Suprapubic skin (tissue), 4 donors: ENCODE measurements around the gene MCF2L2. TPM values are rescaled to one million over a fixed set of nuclear protein-coding genes. Genes with fewer than 3 reads are reported as not detected.
"Not testable (repeated sequence)": the region's sequence is repeated elsewhere in the genome, so short reads cannot be mapped to it uniquely, and the experiment has no call there.

ENCODE experiments used
- DNase-seq, 2 donors: peaks; one replicate each; pipeline ENCODE4 v3.0.0-alpha.2; 2019; ENCODE audit warnings: low spot score in 2 of 2
- H3K27ac ChIP-seq: fragments of 200-600 bp; sonication (generic); one replicate; pipeline ENCODE4 v1.5.1; 2019
- H3K27me3 ChIP-seq: fragments of 200-600 bp; sonication (generic); one replicate; pipeline ENCODE4 v1.5.1; 2019
- H3K36me3 ChIP-seq: fragments of 200-600 bp; sonication (generic); one replicate; pipeline ENCODE4 v1.5.1; 2019
- H3K4me1 ChIP-seq: fragments of 200-600 bp; sonication (generic); one replicate; pipeline ENCODE4 v1.5.1; 2019
- H3K4me3 ChIP-seq: fragments of 200-600 bp; sonication (generic); one replicate; pipeline ENCODE4 v1.5.1; 2019; ENCODE audit warnings: mild to moderate bottlenecking
- H3K9me3 ChIP-seq: fragments of 200-600 bp; sonication (generic); one replicate; pipeline ENCODE4 v1.5.1; 2019
- CTCF ChIP-seq, 2 donors: fragments of 200-600 bp in 1 of 2; fragments of 450-650 bp in 1 of 2; sonication (generic) in 1 of 2; IDR thresholded peaks; one replicate each; pipeline ENCODE4 v1.5.1; 2016 to 2019; ENCODE audit warnings: antibody characterized with exemption in 2 of 2, mild to moderate bottlenecking in 1 of 2, moderate library complexity in 1 of 2
- EP300 ChIP-seq: sonication (generic); formaldehyde crosslinking; IDR thresholded peaks from one replicate; pipeline ENCODE4 v1.6.1; 2017; ENCODE audit warnings: antibody characterized with exemption
- POLR2A ChIP-seq, 2 donors: fragments of 450-650 bp; IDR thresholded peaks; one replicate each; pipeline ENCODE4 v1.6.1; 2017; ENCODE audit warnings: antibody characterized with exemption in 2 of 2, mild to moderate bottlenecking in 2 of 2, moderate library complexity in 2 of 2
- POLR2AphosphoS5 ChIP-seq, 3 donors: sonication (generic); formaldehyde crosslinking; IDR thresholded peaks; one replicate each; pipeline ENCODE4 v1.6.1; 2017; ENCODE audit warnings: antibody characterized with exemption in 3 of 3
- WGBS: methylation state at CpG from one replicate; pipeline ENCODE4 v1.1.5; 2018; 5-methylcytosine and 5-hydroxymethylcytosine counted together
- total RNA-seq, 4 donors: library from RNA; depleted of rRNA; stranded (reverse); fragments of >200 nt; gene quantifications; one replicate each; pipeline ENCODE4 v1.1.0, GENCODE V29; 2016

MCF2L2 gene
- total RNA-seq, 4 donors from 2014 or later: 0.36 to 2.2 (median 0.64) TPM

GRCh38 chr3:183233966-183234365 is 194.5 kb downstream of the MCF2L2 start:
- TF ChIP-seq POLR2AphosphoS5 (IDR thresholded peaks at IDR 0.05) (no peak), EP300 (no peak), CTCF (IDR thresholded peaks at IDR 0.05) (no peak), POLR2A (IDR thresholded peaks at IDR 0.05) (no peak)
- Histone ChIP-seq H3K36me3 (no peaks in the 10 kb centered on the region), H3K27me3 (no peaks in the 10 kb centered on the region), H3K4me1 (no peaks in the 10 kb centered on the region), H3K9me3 (no peaks in the 10 kb centered on the region), H3K27ac (no peak overlapping the region), H3K4me3 (no peak overlapping the region)
- WGBS: 54% methylated on average over 4 of the region's 4 CpGs
- no peak for DNase-seq

GRCh38 chr3:183230826-183231225 is 197.6 kb downstream of the MCF2L2 start:
- TF ChIP-seq EP300: no peak
- TF ChIP-seq POLR2AphosphoS5 (IDR thresholded peaks at IDR 0.05): no peak
- TF ChIP-seq POLR2A (IDR thresholded peaks at IDR 0.05): no peak
- TF ChIP-seq CTCF (IDR thresholded peaks at IDR 0.05): no peak
- Histone ChIP-seq H3K4me1 (no peaks in the 10 kb centered on the region), H3K4me3 (no peak overlapping the region)

GRCh38 chr3:183230251-183230650 is 198.2 kb downstream of the MCF2L2 start:
- not testable (repeated sequence) for H3K4me3 ChIP-seq, H3K9me3 ChIP-seq, H3K4me1 ChIP-seq, H3K27ac ChIP-seq, DNase-seq, H3K27me3 ChIP-seq, H3K36me3 ChIP-seq
- WGBS: 87% methylated on average over 8 of the region's 8 CpGs

More at GRCh38 chr3:183230826-183231225, 197.6 kb downstream of the MCF2L2 start:
- Histone ChIP-seq H3K36me3 (no peaks in the 10 kb centered on the region), H3K27ac (no peak overlapping the region), H3K27me3 (no peaks in the 10 kb centered on the region), H3K9me3 (no peaks in the 10 kb centered on the region)
- WGBS: 90% methylated on average over 3 of the region's 3 CpGs
- no peak for DNase-seq

- no peak for DNase-seq
- Histone ChIP-seq H3K27me3 (no peaks in the 10 kb centered on the region), H3K4me3 (no peak overlapping the region), H3K9me3 (no peaks in the 10 kb centered on the region), H3K4me1 (no peaks in the 10 kb centered on the region), H3K36me3 (no peaks in the 10 kb centered on the region), H3K27ac (no peak overlapping the region)
- no peak for TF ChIP-seq POLR2AphosphoS5 (IDR thresholded peaks at IDR 0.05)
- no peak for TF ChIP-seq EP300
- TF ChIP-seq POLR2A (IDR thresholded peaks at IDR 0.05): no peak
- 91% methylated on average over 1 of the region's 1 CpG for WGBS
Measured at GRCh38 chr3:183229178-183229577, 199.2 kb downstream of the MCF2L2 start.

- Histone ChIP-seq H3K36me3 (no peaks in the 10 kb centered on the region), H3K27me3 (no peaks in the 10 kb centered on the region), H3K4me3 (no peak overlapping the region), H3K27ac (no peak overlapping the region), H3K9me3 (no peaks in the 10 kb centered on the region), H3K4me1 (no peaks in the 10 kb centered on the region)
- no peak for TF ChIP-seq POLR2AphosphoS5 (IDR thresholded peaks at IDR 0.05)
- TF ChIP-seq POLR2A (IDR thresholded peaks at IDR 0.05): no peak
- no peak for TF ChIP-seq CTCF (IDR thresholded peaks at IDR 0.05)
- no peak for TF ChIP-seq EP300
- 96% methylated on average over 4 of the region's 4 CpGs for WGBS
- DNase-seq: no peak
Measured at GRCh38 chr3:183227586-183227985, 200.8 kb downstream of the MCF2L2 start.

DNA sequence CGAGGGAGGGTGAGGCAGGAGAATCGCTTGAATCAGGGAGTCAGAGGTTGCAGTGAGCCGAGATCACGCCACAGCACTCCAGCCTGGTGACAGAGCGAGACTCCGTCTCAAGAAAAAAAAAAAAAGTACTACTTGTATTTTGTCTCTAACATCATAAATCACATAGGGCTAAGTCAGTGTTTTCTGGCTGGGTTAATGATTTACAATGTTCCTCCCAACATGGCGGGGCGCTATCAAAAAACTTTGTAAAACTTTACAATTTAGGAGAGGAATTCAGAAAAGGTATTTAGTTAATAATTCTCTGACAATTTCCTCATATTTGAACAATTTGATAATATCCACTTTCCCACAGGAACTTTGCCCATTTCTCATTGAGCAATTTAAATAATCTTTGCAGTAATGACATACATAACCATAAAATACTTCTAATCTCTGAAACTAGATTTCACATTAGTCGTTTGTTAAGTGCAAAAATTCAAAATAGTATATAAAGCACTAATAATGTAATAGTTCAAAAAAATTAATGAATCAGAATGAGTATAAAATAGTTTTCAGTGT is 202.0 kb downstream of the MCF2L2 start:
- DNase-seq: no peak
- no peak for TF ChIP-seq POLR2AphosphoS5 (IDR thresholded peaks at IDR 0.05)
- TF ChIP-seq POLR2A (IDR thresholded peaks at IDR 0.05): no peak
- TF ChIP-seq EP300: no peak
- TF ChIP-seq CTCF (IDR thresholded peaks at IDR 0.05): no peak
- Histone ChIP-seq H3K4me3 (no peak overlapping the region), H3K4me1 (no peaks in the 10 kb centered on the region), H3K27me3 (no peaks in the 10 kb centered on the region), H3K27ac (no peak overlapping the region), H3K9me3 (no peaks in the 10 kb centered on the region), H3K36me3 (no peaks in the 10 kb centered on the region)
- WGBS: 77% methylated on average over 9 of the region's 9 CpGs
